ELF-1 (cell line): ENCODE results near the gene EGFL8.

Source experiments
- DNase-seq: peaks from one replicate; pipeline ENCODE4 v3.0.0-alpha.2; 2016; ENCODE audit warnings: low read depth, low spot score

The EGFL8 gene

GRCh38 chr6:32167761-32168262, 3.4 kb downstream of the EGFL8 start:
- no peak for DNase-seq

GRCh38 chr6:32168350-32168749, 4.0 kb downstream of the EGFL8 start:
- no peak for DNase-seq

GRCh38 chr6:32168807-32169591, 4.6 kb downstream of the EGFL8 start:
- no peak for DNase-seq

GRCh38 chr6:32170294-32170693, 5.9 kb downstream of the EGFL8 start:
- no peak for DNase-seq

GRCh38 chr6:32171234-32171633, 6.8 kb downstream of the EGFL8 start:
- DNase-seq, result no peak

- peak; percentile 47 for DNase-seq
Measured at GRCh38 chr6:32173051-32173727, 8.8 kb downstream of the EGFL8 start.

GRCh38 chr6:32174416-32174815, 10.0 kb downstream of the EGFL8 start:
- DNase-seq, result no peak

- DNase-seq, result no peak
Measured at GRCh38 chr6:32175322-32175710, 10.9 kb downstream of the EGFL8 start.

GRCh38 chr6:32175711-32176475, 11.5 kb downstream of the EGFL8 start, which contains the start of gene AGPAT1:
TSS of gene AGPAT1 (minus strand) at chr6:32176084. CDS start at chr6:32171496, 4,588 bp downstream.
- peak; percentile 98 for DNase-seq

- no peak for DNase-seq
Measured at GRCh38 chr6:32176476-32177182, 12.2 kb downstream of the EGFL8 start.

- no peak for DNase-seq
Measured at GRCh38 chr6:32177183-32177787, 12.9 kb downstream of the EGFL8 start.

GRCh38 chr6:32177788-32178546, 13.6 kb downstream of the EGFL8 start, which contains the start of gene RNF5:
TSS of gene RNF5 (plus strand) at chr6:32178405. CDS start at chr6:32178512, 107 bp downstream.
- DNase-seq, result peak; percentile 99

- DNase-seq, result peak; percentile 51
Measured at GRCh38 chr6:32178547-32179440, 14.4 kb downstream of the EGFL8 start.

- DNase-seq, result no peak
Measured at GRCh38 chr6:32179766-32180405, 15.5 kb downstream of the EGFL8 start.

GRCh38 chr6:32181148-32181702, 16.8 kb downstream of the EGFL8 start:
- no peak for DNase-seq

GRCh38 chr6:32181915-32182529, 17.6 kb downstream of the EGFL8 start:
- DNase-seq, result no peak

- no peak for DNase-seq
Measured at GRCh38 chr6:32182555-32182981, 18.2 kb downstream of the EGFL8 start.

GRCh38 chr6:32183030-32183429, 18.6 kb downstream of the EGFL8 start:
- no peak for DNase-seq
